Tibial nerve (tissue), 4 donors: ENCODE data around the gene HSDL2.

Experiments
- EP300 ChIP-seq, 2 donors: sonication (generic); formaldehyde crosslinking; IDR thresholded peaks; one replicate each; pipeline ENCODE4 v1.6.1; 2017; ENCODE audit warnings: antibody characterized with exemption in 2 of 2, mild to moderate bottlenecking in 1 of 2
- POLR2A ChIP-seq, 2 donors: fragments of 450-650 bp; IDR thresholded peaks; one replicate each; pipeline ENCODE4 v1.6.1; 2017; ENCODE audit warnings: antibody characterized with exemption in 2 of 2, mild to moderate bottlenecking in 2 of 2, moderate library complexity in 2 of 2
- TF ChIP-seq, protein P1 (sequence below), 5 experiments: fragments of 200-600 bp in 3 of 5; fragments of 450-650 bp in 2 of 5; sonication (generic) in 3 of 5; IDR thresholded peaks; one replicate each; pipeline ENCODE4 v1.5.1; 2016 to 2019; ENCODE audit warnings: antibody characterized with exemption in 5 of 5, mild to moderate bottlenecking in 3 of 5, moderate library complexity in 2 of 5

DNA sequence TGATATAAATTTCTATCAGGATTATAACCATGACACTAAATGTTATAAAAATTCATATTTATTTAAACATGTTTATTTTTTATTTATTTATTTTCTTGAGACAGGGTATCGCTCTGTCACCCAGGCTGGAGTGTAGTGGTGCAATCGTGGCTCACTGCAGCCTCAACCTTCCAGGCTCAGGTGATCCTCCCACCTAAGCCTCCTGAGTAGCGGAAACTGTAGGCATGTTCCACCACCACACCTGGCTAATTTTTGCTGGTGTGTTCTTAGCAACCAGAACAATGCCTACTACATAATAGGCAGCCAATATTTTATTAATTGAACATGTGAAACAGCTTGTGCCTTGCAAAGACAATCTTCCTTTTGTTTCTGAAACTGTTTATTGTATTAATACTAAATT is 40.0 kb upstream of the HSDL2 start:
- TF ChIP-seq POLR2A (IDR thresholded peaks at IDR 0.05), result no peak
- TF ChIP-seq, protein P1, sequence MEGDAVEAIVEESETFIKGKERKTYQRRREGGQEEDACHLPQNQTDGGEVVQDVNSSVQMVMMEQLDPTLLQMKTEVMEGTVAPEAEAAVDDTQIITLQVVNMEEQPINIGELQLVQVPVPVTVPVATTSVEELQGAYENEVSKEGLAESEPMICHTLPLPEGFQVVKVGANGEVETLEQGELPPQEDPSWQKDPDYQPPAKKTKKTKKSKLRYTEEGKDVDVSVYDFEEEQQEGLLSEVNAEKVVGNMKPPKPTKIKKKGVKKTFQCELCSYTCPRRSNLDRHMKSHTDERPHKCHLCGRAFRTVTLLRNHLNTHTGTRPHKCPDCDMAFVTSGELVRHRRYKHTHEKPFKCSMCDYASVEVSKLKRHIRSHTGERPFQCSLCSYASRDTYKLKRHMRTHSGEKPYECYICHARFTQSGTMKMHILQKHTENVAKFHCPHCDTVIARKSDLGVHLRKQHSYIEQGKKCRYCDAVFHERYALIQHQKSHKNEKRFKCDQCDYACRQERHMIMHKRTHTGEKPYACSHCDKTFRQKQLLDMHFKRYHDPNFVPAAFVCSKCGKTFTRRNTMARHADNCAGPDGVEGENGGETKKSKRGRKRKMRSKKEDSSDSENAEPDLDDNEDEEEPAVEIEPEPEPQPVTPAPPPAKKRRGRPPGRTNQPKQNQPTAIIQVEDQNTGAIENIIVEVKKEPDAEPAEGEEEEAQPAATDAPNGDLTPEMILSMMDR (IDR thresholded peaks at IDR 0.05), result no peak
- no peak for TF ChIP-seq EP300 (IDR thresholded peaks at IDR 0.05)
